Muscle layer of colon (tissue), 2 donors: Measurements from ENCODE around the gene KRABD2.
"Not testable (repeated sequence)": the region's sequence is repeated elsewhere in the genome, so short reads cannot be mapped to it uniquely, and the experiment has no call there.

ENCODE experiments used
- H3K27ac ChIP-seq: one replicate; pipeline ENCODE4 v1.7.0; 2013; ENCODE audit warnings: low read depth, mild to moderate bottlenecking, low read length, moderate library complexity
- H3K27me3 ChIP-seq, 2 donors: one replicate each; pipeline ENCODE4 v1.7.0; 2013; ENCODE audit warnings: low read length in 2 of 2, mild to moderate bottlenecking in 2 of 2; ENCODE audit not compliant: insufficient read depth in 2 of 2, control insufficient read depth in 1 of 2
- H3K36me3 ChIP-seq: one replicate; pipeline ENCODE4 v1.7.0; 2013; ENCODE audit warnings: mild to moderate bottlenecking, low read length; ENCODE audit not compliant: insufficient read depth
- H3K4me1 ChIP-seq: one replicate; pipeline ENCODE4 v1.7.0; 2013; ENCODE audit warnings: mild to moderate bottlenecking, low read length; ENCODE audit not compliant: insufficient read depth
- H3K4me3 ChIP-seq, 2 donors: one replicate each; pipeline ENCODE4 v1.7.0; 2013; ENCODE audit warnings: low read length in 2 of 2, low read depth in 1 of 2, mild to moderate bottlenecking in 1 of 2, moderate library complexity in 1 of 2
- H3K9ac ChIP-seq: one replicate; pipeline ENCODE4 v1.7.0; 2013; ENCODE audit warnings: low read length
- H3K9me3 ChIP-seq: one replicate; pipeline ENCODE4 v1.7.0; 2013; ENCODE audit warnings: mild to moderate bottlenecking, low read length
- donor health status: abdominal sarcoma.
- donor health status: Adenocarcinoma of cecum.

Gene KRABD2

GRCh38 chr17:8408371-8408770, 31.9 kb upstream of the KRABD2 start:
- H3K27me3 ChIP-seq: no peaks in the 10 kb centered on the region
- no peak overlapping the region for H3K9ac ChIP-seq
- H3K36me3 ChIP-seq: no peaks in the 10 kb centered on the region
- H3K27ac ChIP-seq: no peak overlapping the region
- H3K4me1 ChIP-seq: peaks cover 5% of the 10 kb centered on the region
- no peak overlapping the region for H3K4me3 ChIP-seq
- no peaks in the 10 kb centered on the region for H3K9me3 ChIP-seq

GRCh38 chr17:8406174-8406573, 29.7 kb upstream of the KRABD2 start:
- Histone ChIP-seq H3K27me3 (no peaks in the 10 kb centered on the region), H3K9ac (no peak overlapping the region), H3K4me3 (no peak overlapping the region), H3K9me3 (no peaks in the 10 kb centered on the region), H3K27ac (no peak overlapping the region), H3K4me1 (peaks cover 5% of the 10 kb centered on the region), H3K36me3 (no peaks in the 10 kb centered on the region)

GRCh38 chr17:8405499-8406016, 29.1 kb upstream of the KRABD2 start:
- Histone ChIP-seq H3K27ac (no peak overlapping the region), H3K4me3 (no peak overlapping the region), H3K9ac (no peak overlapping the region), H3K36me3 (no peaks in the 10 kb centered on the region), H3K4me1 (peaks cover 3% of the 10 kb centered on the region), H3K27me3 (no peaks in the 10 kb centered on the region), H3K9me3 (no peaks in the 10 kb centered on the region)

GRCh38 chr17:8402921-8403536, 26.5 kb upstream of the KRABD2 start:
- Histone ChIP-seq H3K36me3 (no peaks in the 10 kb centered on the region), H3K4me1 (no peaks in the 10 kb centered on the region), H3K4me3 (no peak overlapping the region), H3K9ac (no peak overlapping the region), H3K9me3 (no peaks in the 10 kb centered on the region), H3K27ac (no peak overlapping the region), H3K27me3 (peaks cover 0 to under 1% of the 10 kb centered on the region in 2 donors)

GRCh38 chr17:8401107-8401506, 24.6 kb upstream of the KRABD2 start:
- H3K4me3 ChIP-seq: no peak overlapping the region
- no peak overlapping the region for H3K9ac ChIP-seq
- no peak overlapping the region for H3K27ac ChIP-seq
- no peaks in the 10 kb centered on the region for H3K9me3 ChIP-seq
- no peaks in the 10 kb centered on the region for H3K36me3 ChIP-seq
- no peaks in the 10 kb centered on the region for H3K4me1 ChIP-seq
- peaks cover 8 to 16% of the 10 kb centered on the region in 2 donors for H3K27me3 ChIP-seq

GRCh38 chr17:8398980-8399379, 22.5 kb upstream of the KRABD2 start:
- Histone ChIP-seq H3K9ac (no peak overlapping the region), H3K27me3 (peaks cover 16 to 17% of the 10 kb centered on the region in 2 donors), H3K9me3 (no peaks in the 10 kb centered on the region), H3K4me1 (no peaks in the 10 kb centered on the region), H3K27ac (no peak overlapping the region), H3K36me3 (no peaks in the 10 kb centered on the region), H3K4me3 (no peak overlapping the region)

GRCh38 chr17:8397636-8398035, 21.1 kb upstream of the KRABD2 start, which contains the start of gene RNF222:
Gene RNF222, minus strand, starts transcription at chr17:8397827. Its CDS starts 4,366 bp downstream, at chr17:8393461.
- H3K9ac ChIP-seq: no peak within 1 kb of the TSS
- no peak within 1 kb of the TSS for H3K27ac ChIP-seq
- H3K4me3 ChIP-seq: no peak within 1 kb of the TSS
- H3K27me3 ChIP-seq: peaks cover 16 to 23% of the 10 kb centered on the region in 2 donors
- no peaks in the 10 kb centered on the region for H3K9me3 ChIP-seq
- no peaks in the 10 kb centered on the region for H3K4me1 ChIP-seq
- H3K36me3 ChIP-seq: no peaks in the 10 kb centered on the region

GRCh38 chr17:8394497-8394896, 18.0 kb upstream of the KRABD2 start:
- not testable (repeated sequence) for H3K9ac ChIP-seq
- peaks cover 16 to 23% of the 10 kb centered on the region in 2 donors for H3K27me3 ChIP-seq

GRCh38 chr17:8393470-8394231, 17.1 kb upstream of the KRABD2 start:
- H3K9me3 ChIP-seq: no peaks in the 10 kb centered on the region
- no peak overlapping the region for H3K27ac ChIP-seq
- no peak overlapping the region for H3K9ac ChIP-seq
- H3K4me1 ChIP-seq: no peaks in the 10 kb centered on the region
- no peaks in the 10 kb centered on the region for H3K36me3 ChIP-seq
- no peak overlapping the region for H3K4me3 ChIP-seq
- peaks cover 16 to 23% of the 10 kb centered on the region in 2 donors for H3K27me3 ChIP-seq

More at GRCh38 chr17:8394497-8394896, 18.0 kb upstream of the KRABD2 start:
- H3K4me1 ChIP-seq, H3K9me3 ChIP-seq, H3K27ac ChIP-seq, H3K4me3 ChIP-seq, H3K36me3 ChIP-seq: not testable (repeated sequence)

- H3K27ac ChIP-seq: no peak overlapping the region
- H3K27me3 ChIP-seq: peaks cover 16 to 21% of the 10 kb centered on the region in 2 donors
- no peaks in the 10 kb centered on the region for H3K36me3 ChIP-seq
- H3K9me3 ChIP-seq: no peaks in the 10 kb centered on the region
- H3K9ac ChIP-seq: no peak overlapping the region
- no peak overlapping the region for H3K4me3 ChIP-seq
- H3K4me1 ChIP-seq: no peaks in the 10 kb centered on the region
Observed at GRCh38 chr17:8392674-8393469, 16.4 kb upstream of the KRABD2 start.

- peaks cover 16% of the 10 kb centered on the region in 2 donors for H3K27me3 ChIP-seq
- H3K36me3 ChIP-seq: no peaks in the 10 kb centered on the region
- no peak overlapping the region for H3K4me3 ChIP-seq
- no peak overlapping the region for H3K9ac ChIP-seq
- H3K9me3 ChIP-seq: no peaks in the 10 kb centered on the region
- H3K27ac ChIP-seq: no peak overlapping the region
- H3K4me1 ChIP-seq: no peaks in the 10 kb centered on the region
Observed at GRCh38 chr17:8392274-8392673, 15.8 kb upstream of the KRABD2 start.
